ENCODE results near the gene RNF215.

- TF ChIP-seq, protein P1, sequence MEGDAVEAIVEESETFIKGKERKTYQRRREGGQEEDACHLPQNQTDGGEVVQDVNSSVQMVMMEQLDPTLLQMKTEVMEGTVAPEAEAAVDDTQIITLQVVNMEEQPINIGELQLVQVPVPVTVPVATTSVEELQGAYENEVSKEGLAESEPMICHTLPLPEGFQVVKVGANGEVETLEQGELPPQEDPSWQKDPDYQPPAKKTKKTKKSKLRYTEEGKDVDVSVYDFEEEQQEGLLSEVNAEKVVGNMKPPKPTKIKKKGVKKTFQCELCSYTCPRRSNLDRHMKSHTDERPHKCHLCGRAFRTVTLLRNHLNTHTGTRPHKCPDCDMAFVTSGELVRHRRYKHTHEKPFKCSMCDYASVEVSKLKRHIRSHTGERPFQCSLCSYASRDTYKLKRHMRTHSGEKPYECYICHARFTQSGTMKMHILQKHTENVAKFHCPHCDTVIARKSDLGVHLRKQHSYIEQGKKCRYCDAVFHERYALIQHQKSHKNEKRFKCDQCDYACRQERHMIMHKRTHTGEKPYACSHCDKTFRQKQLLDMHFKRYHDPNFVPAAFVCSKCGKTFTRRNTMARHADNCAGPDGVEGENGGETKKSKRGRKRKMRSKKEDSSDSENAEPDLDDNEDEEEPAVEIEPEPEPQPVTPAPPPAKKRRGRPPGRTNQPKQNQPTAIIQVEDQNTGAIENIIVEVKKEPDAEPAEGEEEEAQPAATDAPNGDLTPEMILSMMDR (IDR thresholded peaks at IDR 0.05; ENCODE audit: poor library complexity): no peak
- TF ChIP-seq EZH2 (IDR thresholded peaks at IDR 0.05; ENCODE audit: borderline replicate concordance) (no peak), EZH2phosphoT487 (IDR thresholded peaks at IDR 0.05; ENCODE audit: low read depth, severe bottlenecking, unreplicated experiment) (no peak)
These were observed 627 bp downstream of the RNF215 start for GRCh38 chr22:30386608-30386959.

Measured in hepatocyte (in vitro differentiated cells).